LNCAP (cell line): ENCODE data around the gene FARS2.

Experiments
- TF ChIP-seq, protein P1 (sequence below): fragments of 450-650 bp; IDR thresholded peaks from 2 replicates; pipeline ENCODE4 v1.5.1; 2017; ENCODE audit warnings: mild to moderate bottlenecking

The FARS2 gene

DNA sequence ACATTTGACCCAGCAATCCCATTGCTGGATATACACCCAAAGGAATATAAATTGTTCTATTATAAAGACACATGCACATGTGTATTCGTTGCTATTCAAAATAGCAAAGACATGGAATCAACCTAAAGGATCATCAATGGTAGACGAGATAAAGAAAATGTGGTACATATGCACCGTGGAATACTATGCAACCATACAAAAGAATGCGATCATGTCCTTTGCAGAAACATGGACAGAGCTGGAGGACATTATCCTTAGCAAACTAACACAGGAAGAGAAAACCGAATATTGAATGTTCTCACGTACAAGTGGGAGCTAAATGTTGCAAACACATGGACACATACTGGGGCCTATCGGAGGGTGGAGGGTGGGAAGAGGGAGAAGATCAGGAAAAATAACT is 405.4 kb downstream of the FARS2 start:
- TF ChIP-seq, protein P1, sequence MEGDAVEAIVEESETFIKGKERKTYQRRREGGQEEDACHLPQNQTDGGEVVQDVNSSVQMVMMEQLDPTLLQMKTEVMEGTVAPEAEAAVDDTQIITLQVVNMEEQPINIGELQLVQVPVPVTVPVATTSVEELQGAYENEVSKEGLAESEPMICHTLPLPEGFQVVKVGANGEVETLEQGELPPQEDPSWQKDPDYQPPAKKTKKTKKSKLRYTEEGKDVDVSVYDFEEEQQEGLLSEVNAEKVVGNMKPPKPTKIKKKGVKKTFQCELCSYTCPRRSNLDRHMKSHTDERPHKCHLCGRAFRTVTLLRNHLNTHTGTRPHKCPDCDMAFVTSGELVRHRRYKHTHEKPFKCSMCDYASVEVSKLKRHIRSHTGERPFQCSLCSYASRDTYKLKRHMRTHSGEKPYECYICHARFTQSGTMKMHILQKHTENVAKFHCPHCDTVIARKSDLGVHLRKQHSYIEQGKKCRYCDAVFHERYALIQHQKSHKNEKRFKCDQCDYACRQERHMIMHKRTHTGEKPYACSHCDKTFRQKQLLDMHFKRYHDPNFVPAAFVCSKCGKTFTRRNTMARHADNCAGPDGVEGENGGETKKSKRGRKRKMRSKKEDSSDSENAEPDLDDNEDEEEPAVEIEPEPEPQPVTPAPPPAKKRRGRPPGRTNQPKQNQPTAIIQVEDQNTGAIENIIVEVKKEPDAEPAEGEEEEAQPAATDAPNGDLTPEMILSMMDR = no peak

DNA sequence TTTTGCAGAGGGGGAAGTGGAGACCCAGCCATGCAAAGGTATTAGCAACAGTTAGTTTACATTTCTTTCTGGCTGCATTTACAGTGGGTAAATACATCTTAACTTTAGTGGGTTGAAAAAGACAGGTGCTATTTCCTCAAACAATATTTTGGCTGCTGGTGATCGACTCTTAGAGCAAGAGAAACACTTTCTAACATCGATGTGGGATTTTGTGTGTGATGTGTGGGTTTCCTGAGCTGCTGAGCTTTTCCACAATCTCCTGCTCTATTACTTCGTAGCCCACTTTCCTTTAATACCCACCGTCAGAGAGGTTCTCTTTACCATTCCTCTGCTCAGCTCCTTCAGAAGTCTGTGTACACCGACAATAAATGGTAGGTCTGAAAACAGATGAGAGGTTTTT is 406.4 kb downstream of the FARS2 start:
- TF ChIP-seq, protein P1 = no peak

DNA sequence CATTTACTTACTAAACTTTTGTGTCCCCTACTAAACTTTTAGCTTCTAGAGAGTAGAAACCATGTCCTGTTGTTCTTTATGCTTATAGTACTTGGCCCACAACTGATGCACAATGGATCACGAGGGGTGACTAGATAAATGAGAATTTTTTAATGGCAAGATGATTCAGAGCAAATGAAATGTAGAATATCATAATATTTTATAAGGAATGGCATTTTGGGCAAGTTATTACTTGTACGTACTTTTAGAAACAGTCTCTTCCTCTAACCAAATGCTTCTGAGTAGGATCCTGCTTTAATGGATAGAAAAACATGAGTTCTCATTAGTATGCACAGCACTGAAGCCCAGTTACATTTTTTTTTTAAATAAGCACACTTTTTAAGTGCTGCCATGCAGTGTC is 409.1 kb downstream of the FARS2 start:
- TF ChIP-seq, protein P1 = no peak

DNA sequence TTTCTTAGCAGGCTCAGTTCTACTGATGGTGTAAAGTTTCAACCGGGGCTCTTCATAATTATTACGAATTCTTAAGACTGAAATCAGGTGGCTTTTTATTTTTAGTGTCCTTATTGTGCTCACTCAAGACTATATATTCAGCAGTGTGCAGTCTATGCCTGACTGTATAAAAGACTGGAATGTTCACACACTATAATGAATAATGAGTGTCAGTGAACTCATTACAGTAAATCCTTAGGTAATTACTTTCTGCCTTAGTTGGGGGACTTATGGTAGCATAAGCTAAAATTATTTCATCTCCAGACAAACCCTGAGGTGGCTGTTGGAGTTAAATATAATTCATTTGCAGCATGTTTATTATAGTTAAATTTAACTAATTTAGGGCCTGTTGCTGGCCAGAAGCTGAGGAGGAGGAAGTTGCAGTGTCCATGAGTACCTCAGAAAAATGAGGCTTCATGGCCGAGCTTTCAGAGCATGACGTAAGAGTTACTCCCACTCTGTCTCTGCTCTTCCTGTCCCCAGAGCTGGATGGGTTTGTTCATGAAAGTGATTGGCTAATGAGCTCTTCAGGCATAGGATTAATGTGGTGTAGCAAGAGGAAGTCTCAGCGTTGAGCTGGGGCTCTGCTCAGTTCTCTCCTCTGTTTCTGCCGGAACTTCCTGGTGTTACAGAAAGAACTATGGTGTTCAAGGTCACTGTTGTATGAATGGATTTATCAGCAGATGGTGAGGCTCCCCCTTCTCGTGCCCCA is 409.7 kb downstream of the FARS2 start:
- TF ChIP-seq, protein P1 = no peak

DNA sequence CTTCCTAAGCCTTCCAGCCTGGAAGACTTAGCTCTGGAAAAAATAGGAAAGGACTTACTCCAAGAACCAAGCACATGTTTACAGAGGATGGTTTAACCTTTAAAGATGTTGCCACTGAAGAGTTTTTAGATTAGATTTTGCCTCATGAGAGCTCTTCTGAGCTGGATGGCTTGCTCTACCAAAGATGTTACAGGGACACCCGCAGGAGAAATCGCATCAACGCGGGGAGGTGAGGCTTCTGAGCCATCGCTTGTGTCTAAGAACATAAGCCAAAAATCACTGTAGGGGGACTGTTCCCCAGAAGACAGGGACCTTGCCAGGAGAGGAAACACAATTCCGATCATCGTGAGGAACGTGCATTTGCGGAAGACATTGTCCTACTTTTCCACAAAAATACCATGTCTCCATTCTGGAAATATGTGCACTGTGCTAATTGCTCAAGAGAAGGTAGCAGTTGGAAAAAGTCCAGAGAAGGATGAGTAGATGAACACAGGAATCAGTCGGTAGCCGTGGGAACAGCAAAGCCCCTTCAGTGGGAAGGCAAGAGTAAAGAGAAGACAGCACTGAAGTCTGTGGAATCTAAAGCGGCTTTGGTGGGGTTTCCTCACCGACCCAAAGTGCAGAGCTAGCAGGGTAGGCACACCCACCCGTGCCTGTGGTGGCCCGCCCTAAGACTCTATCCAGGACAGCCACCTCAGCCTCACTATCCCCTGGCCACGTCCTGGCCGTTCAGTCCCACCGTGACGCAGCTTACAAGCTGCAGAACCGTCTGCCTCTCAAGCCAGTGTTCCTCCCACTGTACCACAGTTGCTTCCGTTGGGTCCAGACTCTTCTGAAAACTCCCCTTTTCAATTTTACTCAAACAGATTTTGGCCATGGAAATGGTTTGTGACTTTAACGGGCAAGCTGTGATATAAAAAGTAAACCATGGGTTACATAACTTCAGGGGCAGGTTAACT is 410.6 kb downstream of the FARS2 start:
- TF ChIP-seq, protein P1 = no peak

DNA sequence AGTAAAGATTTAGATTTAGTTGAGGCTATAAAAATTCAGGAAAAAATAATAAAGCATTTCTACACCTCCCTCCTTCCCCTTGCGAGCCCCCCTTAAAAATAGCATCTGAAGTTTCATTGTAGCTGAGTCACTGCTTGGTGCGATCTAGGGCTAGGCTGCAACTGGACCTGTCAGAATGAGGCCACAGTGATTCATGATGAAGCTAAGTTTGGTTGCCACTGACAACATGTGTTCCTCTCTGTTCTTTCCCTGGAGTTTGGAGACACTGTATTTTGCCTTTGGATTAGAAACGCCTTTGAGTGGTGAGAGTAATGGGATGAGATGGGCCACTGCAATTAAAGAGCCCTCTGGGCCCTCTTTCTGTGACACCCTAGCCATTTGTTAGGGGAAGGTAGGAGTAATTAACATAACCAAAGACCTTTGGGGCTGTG is 411.3 kb downstream of the FARS2 start:
- TF ChIP-seq, protein P1 = no peak

DNA sequence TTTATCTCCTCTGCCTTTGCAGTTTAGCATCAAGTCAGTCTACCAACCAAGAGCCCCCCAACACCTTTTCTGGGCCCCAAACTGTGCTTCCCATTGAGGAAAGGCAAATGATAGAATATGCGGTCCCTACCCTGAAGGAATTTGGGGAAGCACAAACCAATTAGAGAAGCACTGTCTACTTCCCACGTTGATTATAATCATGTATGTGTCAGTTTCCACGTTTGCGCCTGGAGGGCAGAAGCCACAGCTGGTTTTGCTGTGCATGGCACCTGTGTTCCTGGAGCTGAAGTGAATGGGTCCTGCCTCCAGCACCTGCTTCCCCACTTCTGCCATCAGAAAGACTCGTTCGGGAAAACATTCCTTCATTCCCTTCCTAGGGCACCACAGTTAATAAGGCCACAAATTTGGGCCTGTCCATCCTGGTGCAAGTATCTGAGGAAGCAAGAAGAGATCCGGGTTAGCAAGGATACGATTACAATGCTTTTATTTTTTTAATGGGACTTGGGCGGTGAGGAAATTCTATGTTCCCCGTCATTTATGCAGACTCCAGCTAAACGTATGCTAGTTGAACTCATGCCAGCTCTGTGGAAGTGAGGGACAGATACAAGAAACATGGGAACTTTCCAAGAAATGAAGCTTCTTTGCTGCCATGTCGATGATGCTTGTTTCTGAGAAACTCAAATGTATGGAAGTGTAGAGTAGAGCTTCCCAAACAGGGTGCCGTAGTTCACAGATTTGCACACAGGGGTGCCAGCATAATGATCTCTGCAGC is 411.9 kb downstream of the FARS2 start:
- TF ChIP-seq, protein P1 = no peak
